OCI-LY7 (cell line): ENCODE measurements around the gene ZNF423.

Experiments used
- EZH2phosphoT487 ChIP-seq: fragments of 200-600 bp; sonication (generic); IDR thresholded peaks from 2 replicates; pipeline ENCODE4 v1.6.1; 2018; ENCODE audit warnings: low read depth, borderline replicate concordance, mild to moderate bottlenecking, mixed run types, antibody characterized with exemption, low read length, moderate library complexity, mixed read lengths
- TF ChIP-seq, protein P1 (sequence below): fragments of 200-600 bp; sonication (generic); conservative IDR thresholded peaks from 2 replicates; pipeline ENCODE4 v1.5.1; 2014; ENCODE audit warnings: mild to moderate bottlenecking, antibody characterized with exemption, low read length, moderate library complexity, mixed read lengths

DNA sequence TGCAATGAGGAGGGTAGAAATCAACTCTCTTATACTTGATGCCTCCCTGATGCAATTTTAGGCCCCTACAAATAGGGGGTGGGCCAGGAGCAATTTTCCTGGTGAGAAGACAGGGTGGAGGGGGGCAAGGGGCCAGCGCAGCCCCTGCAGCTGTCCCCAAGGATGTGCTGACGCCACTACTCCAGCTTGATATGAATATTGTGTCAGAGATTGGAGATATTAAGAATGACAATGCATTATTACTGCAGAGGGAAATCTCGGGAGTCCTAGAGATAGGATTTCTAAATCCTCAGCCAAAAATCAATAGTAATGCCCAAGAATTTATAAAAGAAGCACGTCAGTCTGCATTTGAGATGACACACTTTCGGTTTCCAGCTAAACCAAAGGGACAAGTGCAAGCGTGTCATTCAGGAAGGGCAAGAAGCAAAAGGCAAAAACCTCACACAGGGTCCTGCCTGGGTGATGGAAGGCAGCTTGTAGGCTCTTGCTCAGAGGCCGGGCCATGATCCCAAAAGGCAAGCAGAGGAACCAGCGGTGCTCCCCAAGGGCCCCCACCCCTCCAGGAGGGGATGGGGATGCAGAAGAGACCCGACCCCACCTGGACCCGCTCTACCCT, 303.5 kb downstream of the ZNF423 start:
- TF ChIP-seq, protein P1, sequence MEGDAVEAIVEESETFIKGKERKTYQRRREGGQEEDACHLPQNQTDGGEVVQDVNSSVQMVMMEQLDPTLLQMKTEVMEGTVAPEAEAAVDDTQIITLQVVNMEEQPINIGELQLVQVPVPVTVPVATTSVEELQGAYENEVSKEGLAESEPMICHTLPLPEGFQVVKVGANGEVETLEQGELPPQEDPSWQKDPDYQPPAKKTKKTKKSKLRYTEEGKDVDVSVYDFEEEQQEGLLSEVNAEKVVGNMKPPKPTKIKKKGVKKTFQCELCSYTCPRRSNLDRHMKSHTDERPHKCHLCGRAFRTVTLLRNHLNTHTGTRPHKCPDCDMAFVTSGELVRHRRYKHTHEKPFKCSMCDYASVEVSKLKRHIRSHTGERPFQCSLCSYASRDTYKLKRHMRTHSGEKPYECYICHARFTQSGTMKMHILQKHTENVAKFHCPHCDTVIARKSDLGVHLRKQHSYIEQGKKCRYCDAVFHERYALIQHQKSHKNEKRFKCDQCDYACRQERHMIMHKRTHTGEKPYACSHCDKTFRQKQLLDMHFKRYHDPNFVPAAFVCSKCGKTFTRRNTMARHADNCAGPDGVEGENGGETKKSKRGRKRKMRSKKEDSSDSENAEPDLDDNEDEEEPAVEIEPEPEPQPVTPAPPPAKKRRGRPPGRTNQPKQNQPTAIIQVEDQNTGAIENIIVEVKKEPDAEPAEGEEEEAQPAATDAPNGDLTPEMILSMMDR = no peak
- no peak for TF ChIP-seq EZH2phosphoT487
